AG10803 (cell line): ENCODE measurements around the gene MEF2D.

Experiments used
- DNase-seq: peaks from one replicate; pipeline ENCODE4 v3.0.0; 2010; ENCODE audit warnings: low read depth
- H3K4me3 ChIP-seq: 2 replicates; pipeline ENCODE4 v1.5.1; 2011; ENCODE audit warnings: mild to moderate bottlenecking, low read length, control low read depth
- TF ChIP-seq, protein P1 (sequence below): conservative IDR thresholded peaks from 2 replicates; pipeline ENCODE4 v1.5.1; 2011; ENCODE audit warnings: mild to moderate bottlenecking, low read length, control low read depth, inconsistent platforms

MEF2D gene

DNA sequence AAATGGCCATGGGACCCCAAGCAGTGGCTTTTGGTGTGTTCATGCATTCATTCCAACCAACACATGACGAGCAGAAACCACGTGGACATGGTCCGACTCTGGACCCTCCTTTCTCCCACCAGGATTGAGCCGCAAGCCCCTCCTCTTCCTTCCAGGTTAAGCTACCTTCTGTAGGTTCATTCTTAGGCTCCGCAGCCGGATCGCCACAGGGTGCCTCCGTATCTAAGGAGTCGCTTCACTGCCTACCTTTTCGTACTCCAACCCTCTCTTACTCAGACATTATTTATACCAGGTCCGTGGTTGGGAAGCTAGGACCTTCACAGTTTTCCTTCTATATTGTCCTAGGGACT is 67.9 kb downstream of the MEF2D start:
- TF ChIP-seq, protein P1, sequence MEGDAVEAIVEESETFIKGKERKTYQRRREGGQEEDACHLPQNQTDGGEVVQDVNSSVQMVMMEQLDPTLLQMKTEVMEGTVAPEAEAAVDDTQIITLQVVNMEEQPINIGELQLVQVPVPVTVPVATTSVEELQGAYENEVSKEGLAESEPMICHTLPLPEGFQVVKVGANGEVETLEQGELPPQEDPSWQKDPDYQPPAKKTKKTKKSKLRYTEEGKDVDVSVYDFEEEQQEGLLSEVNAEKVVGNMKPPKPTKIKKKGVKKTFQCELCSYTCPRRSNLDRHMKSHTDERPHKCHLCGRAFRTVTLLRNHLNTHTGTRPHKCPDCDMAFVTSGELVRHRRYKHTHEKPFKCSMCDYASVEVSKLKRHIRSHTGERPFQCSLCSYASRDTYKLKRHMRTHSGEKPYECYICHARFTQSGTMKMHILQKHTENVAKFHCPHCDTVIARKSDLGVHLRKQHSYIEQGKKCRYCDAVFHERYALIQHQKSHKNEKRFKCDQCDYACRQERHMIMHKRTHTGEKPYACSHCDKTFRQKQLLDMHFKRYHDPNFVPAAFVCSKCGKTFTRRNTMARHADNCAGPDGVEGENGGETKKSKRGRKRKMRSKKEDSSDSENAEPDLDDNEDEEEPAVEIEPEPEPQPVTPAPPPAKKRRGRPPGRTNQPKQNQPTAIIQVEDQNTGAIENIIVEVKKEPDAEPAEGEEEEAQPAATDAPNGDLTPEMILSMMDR: no peak
- DNase-seq: no peak
- no peak overlapping the region for H3K4me3 ChIP-seq

DNA sequence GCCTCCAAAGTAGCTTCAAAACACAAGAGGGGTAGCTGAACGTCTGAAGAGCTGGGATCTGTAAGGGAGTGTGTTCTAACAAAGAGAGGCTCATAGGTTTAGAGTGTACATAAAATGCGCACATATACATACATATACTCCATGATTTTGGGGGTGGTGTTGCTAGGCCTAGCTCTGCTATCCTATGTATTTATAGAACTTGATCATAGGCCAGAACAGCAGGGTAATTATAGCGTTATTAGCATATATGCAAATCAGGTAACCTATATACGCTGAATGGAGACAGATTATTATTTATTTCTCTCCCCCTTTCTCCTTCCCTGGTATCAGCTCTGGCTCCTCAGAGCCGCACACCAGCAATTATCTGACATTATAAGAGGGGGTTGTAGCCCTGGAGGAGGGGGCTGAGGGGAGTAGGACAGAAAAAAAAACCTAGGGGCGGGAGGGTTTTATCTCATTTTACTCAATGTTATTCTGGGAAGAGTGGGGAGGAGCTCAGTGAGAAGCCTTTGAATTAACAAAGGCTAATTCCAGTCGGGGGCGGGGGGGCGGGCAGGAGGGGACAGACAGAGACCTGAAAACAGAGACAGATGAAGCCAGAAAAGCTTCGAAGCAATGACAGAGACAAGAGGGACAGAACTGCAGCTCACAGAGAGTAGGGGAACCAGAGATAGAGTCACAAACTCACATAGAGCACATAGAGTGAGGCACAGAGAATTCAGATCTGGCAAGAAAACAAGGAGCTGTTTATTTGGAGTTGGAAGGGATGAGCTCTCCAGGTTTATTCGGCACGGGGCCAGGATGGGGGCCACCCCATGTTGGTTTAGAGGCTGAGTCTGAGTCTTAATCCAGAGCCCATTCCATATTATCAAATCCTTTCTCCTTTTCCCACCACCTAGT is 68.6 kb downstream of the MEF2D start:
- no peak for DNase-seq
- TF ChIP-seq, protein P1: no peak
- H3K4me3 ChIP-seq: no peak overlapping the region

DNA sequence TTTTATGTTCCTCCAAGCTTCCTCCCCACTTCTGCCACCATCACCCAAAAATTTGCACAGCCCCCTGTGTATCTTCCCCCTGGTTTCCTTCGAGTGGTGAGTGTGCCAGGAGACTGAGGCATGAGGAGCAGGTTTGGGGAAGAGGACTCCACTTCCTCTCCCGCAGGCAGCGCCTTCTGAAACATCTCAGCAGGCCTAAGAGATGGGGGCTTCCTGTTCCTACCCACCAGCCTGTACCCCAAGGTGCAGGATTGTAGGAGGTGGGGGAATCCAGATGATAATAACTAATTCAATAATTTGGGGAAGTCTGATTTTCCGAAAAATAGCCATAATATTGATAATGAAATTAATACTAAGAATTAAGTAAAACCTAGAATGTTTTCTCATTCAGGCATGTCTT is 69.2 kb downstream of the MEF2D start:
- TF ChIP-seq, protein P1: no peak
- no peak overlapping the region for H3K4me3 ChIP-seq
- DNase-seq: no peak

DNA sequence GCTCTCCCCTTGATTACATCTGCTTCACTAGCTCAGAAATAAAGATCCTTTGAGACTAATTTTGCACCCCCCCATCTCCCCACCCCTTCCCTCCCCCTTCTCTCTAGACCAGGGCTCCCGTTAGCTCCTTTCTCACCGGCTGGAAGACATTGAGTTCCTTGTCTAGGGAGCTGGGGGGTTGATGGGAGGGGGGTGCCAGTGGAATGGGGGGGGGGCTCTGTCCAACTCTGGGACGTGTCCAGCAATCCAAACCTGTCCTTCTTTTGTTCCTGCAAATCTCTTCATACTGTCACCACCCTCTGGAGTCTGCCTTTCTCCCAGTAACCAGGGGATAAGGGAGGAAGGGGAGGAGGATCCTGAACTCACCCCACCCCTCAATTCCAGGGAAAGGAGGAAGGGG is 69.7 kb downstream of the MEF2D start:
- TF ChIP-seq, protein P1: no peak
- H3K4me3 ChIP-seq: no peak overlapping the region
- DNase-seq: no peak

DNA sequence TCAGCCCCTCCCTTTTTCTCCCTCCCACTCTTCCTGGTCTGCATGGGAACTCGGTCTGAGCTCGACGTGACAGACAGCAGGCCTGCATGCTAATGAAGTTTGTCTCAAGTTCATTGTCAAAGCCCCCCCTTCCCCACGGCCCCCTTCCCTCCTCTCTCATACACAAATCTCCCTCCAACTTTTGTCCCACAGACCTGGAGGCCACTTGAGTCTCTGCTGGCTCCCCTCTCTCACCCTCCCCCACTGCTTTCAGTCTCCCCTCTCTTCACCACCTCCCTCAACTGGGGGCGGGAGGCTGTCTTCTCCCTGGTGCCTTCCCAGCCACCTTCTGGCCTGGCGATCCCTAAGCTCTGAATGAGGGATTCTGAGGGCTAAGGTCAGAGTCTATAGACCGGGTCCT is 70.3 kb downstream of the MEF2D start:
- no peak overlapping the region for H3K4me3 ChIP-seq
- TF ChIP-seq, protein P1: no peak
- DNase-seq: no peak

DNA sequence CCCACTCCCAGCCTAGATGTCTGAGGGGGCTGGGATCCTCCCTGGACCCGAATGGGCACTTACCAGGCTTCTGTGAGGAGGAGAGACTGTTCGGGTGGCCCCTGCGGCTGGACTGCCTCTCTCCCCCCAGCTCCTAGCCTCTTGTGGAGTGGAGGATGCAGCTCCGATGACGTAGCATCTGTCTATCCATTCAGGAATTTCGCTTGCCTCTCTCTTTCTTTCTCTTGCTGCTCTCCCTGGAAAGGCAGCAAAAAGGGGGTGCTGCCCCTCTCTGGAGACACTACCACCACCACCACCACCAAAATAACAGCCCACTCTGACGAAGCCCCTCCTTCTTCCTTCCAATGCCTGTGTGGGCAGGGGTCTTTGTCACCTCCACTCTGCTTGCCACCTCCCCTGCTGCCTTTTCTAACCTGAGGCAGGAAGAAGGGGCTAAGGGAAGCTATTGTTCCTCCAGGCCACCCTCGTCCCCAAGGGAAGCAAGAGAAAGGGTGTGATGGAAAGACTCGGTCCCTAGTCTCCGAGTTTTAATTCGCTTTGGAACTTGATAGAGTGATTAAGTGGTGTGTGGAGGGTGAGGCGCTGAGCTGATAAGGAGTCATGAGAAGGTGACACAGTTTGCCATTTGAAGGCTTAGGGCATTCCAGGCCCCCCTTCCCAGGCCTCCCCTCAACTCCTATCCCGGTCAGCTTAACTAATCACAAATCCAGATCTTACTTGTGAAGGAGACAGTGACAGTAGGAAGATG is 71.1 kb downstream of the MEF2D start:
- TF ChIP-seq, protein P1: no peak
- DNase-seq: no peak
- H3K4me3 ChIP-seq: no peak overlapping the region
